ENCODE measurements around the gene CEP20. TPM values are rescaled to one million over a fixed set of nuclear protein-coding genes. Genes with fewer than 3 reads are reported as not detected.
"Not testable (repeated sequence)": the region's sequence is repeated elsewhere in the genome, so short reads cannot be mapped to it uniquely, and the experiment has no call there.

Gene CEP20
- total RNA-seq, 1 experiment from 2014 or later: 46.6 TPM

DNA sequence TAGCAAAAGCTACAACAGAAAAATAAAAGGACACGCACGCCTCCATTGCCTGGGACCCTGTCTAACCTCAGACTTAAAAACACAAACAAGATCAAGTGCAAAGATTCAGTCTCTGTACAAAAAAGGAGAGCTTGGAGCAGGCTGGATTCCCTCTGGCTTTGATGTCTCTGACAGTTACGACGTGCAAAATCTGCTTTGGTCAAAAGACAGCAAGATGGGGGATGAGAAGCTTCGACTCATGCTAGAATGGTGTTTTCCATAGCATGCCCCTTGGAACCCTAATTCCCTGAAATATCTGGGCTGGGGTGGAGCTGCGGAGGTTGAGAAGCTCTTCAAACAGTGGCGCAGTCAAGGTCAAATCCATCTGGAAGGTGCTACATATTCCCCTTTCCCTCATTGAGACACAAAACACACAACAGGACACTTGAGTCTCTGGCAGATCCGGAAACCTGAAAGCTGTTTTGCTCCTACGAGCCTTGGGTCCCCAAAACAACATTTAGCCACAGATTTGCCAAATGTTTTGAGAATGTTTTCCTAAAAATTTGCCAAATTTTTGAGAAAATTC is 40.7 kb downstream of the CEP20 start:
- in situ Hi-C loops (cut with HindIII; ENCODE audit: low pct_unique_long_range_greater_than_20kb, low sequenced_read_pairs): no loop called here
- DNase-seq (ENCODE audit: low read depth, low spot score): no peak

- DNase-seq (ENCODE audit: low read depth, low spot score): no peak
- in situ Hi-C loops (cut with HindIII; ENCODE audit: low pct_unique_long_range_greater_than_20kb, low sequenced_read_pairs): no loop called here
Observed at GRCh38 chr16:15846510-15846909, 41.9 kb downstream of the CEP20 start.

DNA sequence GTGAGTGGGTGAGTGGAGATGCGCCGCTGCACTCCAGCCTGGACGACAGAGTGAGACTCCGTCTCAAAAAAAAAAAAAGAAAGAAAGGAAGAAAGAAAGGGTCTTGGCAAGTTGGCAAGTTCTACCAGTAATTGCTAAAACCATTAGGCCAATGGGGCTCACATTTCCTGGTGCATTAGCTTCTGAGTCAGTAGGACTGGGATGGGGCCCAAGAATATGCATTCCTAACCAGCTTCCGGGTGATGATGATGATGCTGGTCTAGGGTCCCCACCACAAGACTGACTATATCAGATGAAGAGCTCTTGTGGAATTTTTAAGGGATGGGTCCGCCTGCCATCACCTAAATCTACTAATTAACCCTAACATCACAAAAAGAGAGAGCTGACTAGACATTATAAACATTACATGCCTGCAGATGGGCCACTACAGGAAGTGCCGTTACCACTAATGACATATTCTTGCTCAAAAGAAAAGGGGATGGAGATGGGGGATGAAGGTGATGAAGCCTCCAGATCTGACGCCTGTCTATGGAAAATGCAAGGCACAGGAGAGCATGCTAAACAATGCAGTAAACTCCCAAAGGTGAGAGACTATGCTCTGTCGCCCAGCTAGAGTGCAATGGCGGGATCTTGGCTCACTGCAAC is 44.6 kb downstream of the CEP20 start:
- DNase-seq (ENCODE audit: low read depth, low spot score): no peak
- in situ Hi-C loops (cut with HindIII; ENCODE audit: low pct_unique_long_range_greater_than_20kb, low sequenced_read_pairs): no loop called here

DNA sequence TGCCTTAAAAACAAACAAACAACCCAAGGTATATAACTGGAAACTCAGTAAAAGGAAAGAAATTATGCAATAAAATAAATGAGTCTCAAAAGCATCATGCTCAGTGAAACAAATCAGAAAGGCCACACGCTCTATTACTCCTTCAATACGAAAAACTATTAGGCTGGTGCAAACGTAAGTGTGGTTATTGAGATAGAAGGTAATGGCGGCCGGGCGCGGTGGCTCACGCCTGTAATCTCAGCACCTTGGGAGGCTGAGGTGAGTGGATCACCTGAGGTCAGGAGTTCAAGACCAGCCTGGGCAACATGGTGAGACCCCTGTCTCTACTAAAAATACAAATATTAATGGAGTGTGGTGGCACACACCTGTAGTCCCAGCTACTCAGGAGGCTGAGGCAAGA is 49.2 kb downstream of the CEP20 start:
- DNase-seq (ENCODE audit: low read depth, low spot score); in situ Hi-C loops (cut with HindIII; ENCODE audit: low pct_unique_long_range_greater_than_20kb, low sequenced_read_pairs): not testable (repeated sequence)

DNA sequence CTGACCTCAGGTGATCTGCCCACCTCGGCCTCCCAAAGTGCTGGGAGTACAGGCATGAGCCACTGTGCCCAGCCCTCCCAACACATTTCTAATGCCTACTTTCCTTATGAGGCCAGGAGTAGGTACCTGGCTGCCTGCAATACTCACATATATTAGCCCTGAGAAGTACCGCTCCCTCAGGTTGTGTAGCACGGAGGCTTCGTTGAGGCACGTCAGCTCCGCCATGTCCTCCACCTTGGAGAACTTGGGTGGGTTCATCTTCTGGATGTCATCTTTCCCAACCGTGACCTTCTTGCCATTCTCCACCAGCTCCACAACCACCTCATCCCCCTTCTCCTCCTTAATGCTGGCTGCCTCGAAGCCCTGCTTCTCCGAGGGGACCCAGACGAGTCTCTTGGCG is 50.6 kb downstream of the CEP20 start:
- in situ Hi-C loops (cut with HindIII; ENCODE audit: low pct_unique_long_range_greater_than_20kb, low sequenced_read_pairs): no loop called here
- DNase-seq (ENCODE audit: low read depth, low spot score): no peak

- no peak for DNase-seq (ENCODE audit: low read depth, low spot score)
- in situ Hi-C loops (cut with HindIII; ENCODE audit: low pct_unique_long_range_greater_than_20kb, low sequenced_read_pairs): no loop called here
Observed at GRCh38 chr16:15836965-15837611, 51.3 kb downstream of the CEP20 start.

DNA sequence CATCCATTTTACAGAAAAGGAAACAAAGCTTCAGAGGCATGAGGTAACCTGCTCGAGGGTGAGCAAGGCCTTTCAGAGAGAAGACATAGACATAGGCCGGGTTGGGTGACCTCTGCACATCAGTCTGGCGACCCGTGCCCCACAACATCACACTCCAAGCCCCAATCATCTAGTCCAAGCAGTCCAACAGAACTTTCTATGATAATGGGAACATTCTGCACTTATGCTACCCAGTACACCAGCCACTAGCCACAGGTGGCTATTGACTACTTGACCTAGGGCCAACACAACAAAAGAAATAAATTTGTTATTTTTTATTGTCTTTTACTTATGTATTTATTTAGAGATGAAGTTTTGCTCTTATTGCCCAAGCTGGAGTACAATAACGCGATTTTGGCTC is 52.3 kb downstream of the CEP20 start:
- DNase-seq (ENCODE audit: low read depth, low spot score): no peak
- in situ Hi-C loops (cut with HindIII; ENCODE audit: low pct_unique_long_range_greater_than_20kb, low sequenced_read_pairs): no loop called here

DNA sequence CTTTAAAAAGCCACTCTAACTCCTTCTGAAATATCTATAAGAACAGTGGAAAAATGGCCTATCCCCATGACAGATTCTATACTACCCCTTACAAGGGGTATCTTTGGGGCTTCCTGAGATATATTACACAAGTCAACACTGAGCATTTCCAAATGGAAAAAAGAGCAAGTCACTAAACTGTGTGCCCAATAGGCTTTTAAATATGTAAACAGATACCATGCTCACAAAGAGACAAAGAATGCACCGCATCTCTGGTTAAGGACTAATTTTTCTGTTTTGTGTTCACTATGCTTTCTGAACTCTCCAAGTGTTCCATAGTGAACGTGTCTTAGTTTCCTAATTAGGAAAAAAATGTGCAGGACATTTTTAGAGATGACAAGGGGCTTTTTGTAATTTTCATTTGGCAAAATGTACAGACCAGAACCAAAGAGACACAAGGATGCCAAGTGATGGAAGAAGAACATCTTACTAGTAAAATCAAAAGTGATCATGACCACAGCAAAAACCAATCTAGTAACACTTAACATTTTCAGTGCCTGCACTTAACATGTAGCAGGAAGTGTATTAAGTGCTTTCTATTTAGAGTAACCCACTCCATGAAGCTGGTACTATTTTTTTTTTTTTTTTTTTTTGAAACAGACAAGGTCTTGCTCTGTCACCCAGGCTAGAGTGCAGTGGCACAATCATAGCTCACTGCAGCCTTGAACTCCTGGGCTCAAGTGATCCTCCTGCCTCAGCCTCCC is 53.1 kb downstream of the CEP20 start:
- DNase-seq (ENCODE audit: low read depth, low spot score): no peak
- in situ Hi-C loops (cut with HindIII; ENCODE audit: low pct_unique_long_range_greater_than_20kb, low sequenced_read_pairs): no loop called here

GRCh38 chr16:15834502-15834901 is 53.9 kb downstream of the CEP20 start:
- no peak for DNase-seq (ENCODE audit: low read depth, low spot score)
- in situ Hi-C loops (cut with HindIII; ENCODE audit: low pct_unique_long_range_greater_than_20kb, low sequenced_read_pairs): no loop called here

GRCh38 chr16:15833541-15833940 is 54.9 kb downstream of the CEP20 start:
- no peak for DNase-seq (ENCODE audit: low read depth, low spot score)
- in situ Hi-C loops (cut with HindIII; ENCODE audit: low pct_unique_long_range_greater_than_20kb, low sequenced_read_pairs): no loop called here

- DNase-seq (ENCODE audit: low read depth, low spot score): no peak
- in situ Hi-C loops (cut with HindIII; ENCODE audit: low pct_unique_long_range_greater_than_20kb, low sequenced_read_pairs): no loop called here
Observed at GRCh38 chr16:15832241-15832640, 56.2 kb downstream of the CEP20 start.

DNA sequence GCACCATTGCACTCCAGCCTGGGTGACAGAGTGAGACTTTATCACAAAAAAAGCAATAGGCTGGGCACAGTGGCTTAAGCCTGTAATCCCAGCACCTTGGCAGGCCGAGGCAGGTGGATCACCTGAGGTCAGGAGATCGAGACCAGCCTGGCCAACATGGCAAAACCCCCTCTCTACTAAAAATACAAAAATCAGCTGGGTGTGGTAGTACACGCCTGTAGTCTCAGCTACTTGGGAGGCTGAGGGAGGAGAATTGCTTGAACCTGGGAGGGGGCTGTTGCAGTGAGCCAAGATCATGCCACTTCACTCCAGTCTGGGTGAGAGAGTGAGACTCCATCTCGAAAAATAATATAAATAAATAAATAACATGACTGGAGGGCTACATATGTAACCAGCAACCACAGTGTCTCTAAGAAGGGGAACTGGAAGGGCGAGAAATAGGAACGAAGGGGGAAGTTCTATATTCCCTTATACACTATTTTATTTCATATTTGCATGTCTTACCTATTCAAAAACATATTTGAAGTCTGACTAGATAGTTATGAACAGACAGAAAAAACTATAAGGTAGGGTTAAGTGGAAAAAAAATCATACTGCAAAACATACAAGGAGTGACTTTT is 57.5 kb downstream of the CEP20 start:
- in situ Hi-C loops (cut with HindIII; ENCODE audit: low pct_unique_long_range_greater_than_20kb, low sequenced_read_pairs): no loop called here
- no peak for DNase-seq (ENCODE audit: low read depth, low spot score)

- DNase-seq (ENCODE audit: low read depth, low spot score): no peak
- in situ Hi-C loops (cut with HindIII; ENCODE audit: low pct_unique_long_range_greater_than_20kb, low sequenced_read_pairs): no loop called here
Observed at GRCh38 chr16:15829460-15829859, 58.9 kb downstream of the CEP20 start.

DNA sequence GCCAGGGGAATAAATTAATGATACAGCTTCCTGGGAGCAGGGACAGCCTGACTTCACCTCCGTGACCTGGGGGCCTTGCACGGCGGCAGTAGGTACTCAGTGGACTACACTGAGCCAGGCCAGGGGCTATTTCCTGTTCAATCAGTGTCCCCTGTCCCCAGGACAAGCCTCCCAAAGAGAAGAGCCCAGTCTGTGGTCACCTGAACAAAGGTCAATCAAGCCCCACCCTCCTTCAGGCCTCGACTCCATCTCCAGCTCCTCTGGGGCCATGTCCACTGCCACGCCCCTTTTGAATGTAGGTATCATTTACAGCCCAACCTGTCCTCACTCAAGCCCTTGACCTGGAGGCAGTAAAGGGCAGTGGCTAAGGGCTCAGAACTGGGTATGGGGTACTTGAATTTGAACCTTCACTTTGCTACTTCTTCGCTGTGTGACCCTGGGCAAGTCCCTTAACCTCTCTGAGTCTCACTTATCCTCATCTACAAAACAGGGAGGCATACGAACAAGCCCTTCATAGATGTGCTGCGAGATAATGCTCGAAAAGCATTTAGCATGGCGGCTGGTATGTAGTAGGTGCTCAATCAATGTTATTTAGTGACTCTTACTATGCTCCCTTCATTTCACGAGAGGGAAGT is 60.6 kb downstream of the CEP20 start:
- in situ Hi-C loops (cut with HindIII; ENCODE audit: low pct_unique_long_range_greater_than_20kb, low sequenced_read_pairs): no loop called here
- DNase-seq (ENCODE audit: low read depth, low spot score): no peak

DNA sequence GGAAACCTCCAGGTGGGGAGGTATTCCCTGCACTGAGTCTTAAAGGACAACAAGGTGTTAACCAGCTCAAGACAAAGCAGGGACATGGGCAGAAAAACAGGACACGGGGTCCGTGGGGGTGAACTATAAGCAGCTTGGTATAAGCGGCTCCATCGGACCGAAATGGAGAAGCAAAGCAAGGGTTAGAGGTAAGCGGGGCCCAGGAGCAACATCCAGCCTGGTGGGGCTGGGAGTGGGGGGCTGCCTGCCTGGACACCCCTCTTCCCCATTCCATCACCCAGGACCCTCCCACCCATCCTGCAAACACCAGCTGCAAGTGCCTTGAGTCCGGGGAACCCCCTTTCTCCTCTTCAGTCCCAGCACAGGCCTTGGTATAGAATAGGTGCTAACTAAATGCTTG is 61.1 kb downstream of the CEP20 start:
- DNase-seq (ENCODE audit: low read depth, low spot score): no peak
- in situ Hi-C loops (cut with HindIII; ENCODE audit: low pct_unique_long_range_greater_than_20kb, low sequenced_read_pairs): no loop called here

DNA sequence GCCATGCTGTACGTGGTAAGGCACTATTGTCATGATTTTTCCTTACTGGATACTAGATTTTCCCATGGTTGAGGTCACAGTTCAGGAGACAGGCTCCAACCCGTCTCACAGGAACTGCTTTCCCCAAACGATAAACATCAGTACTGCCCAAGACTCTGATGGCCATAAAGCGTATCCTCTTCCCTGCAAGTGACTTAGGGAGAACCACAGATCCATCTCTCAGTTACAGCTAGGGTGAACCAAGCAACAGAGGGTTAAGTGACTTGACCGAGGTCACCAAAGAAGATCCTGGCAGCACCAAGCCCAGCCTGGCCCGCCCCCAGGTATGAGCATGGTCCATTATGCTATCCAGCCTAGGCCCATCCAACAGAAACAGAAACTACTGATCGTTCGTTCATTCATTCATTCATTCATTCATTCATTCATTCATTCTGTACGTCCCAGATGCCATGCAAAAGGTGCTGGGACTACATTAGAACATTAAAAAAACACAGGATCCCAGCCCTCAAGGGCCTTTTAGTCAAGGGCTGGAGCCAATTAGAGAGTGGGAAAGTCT is 62.6 kb downstream of the CEP20 start:
- DNase-seq (ENCODE audit: low read depth, low spot score): no peak
- in situ Hi-C loops (cut with HindIII; ENCODE audit: low pct_unique_long_range_greater_than_20kb, low sequenced_read_pairs): no loop called here

- in situ Hi-C loops (cut with HindIII; ENCODE audit: low pct_unique_long_range_greater_than_20kb, low sequenced_read_pairs): no loop called here
- no peak for DNase-seq (ENCODE audit: low read depth, low spot score)
Observed at GRCh38 chr16:15822957-15823356, 65.4 kb downstream of the CEP20 start.

GRCh38 chr16:15820837-15821236 is 67.6 kb downstream of the CEP20 start:
- in situ Hi-C loops (cut with HindIII; ENCODE audit: low pct_unique_long_range_greater_than_20kb, low sequenced_read_pairs): no loop called here
- no peak for DNase-seq (ENCODE audit: low read depth, low spot score)
